HL-60/S4 (cell line): ENCODE results near the gene CLDN10.

ENCODE experiments used
- in situ Hi-C: fragments of 300-500 bp; cut with MboI; formaldehyde crosslinking; loops from 2 replicates; pipeline ENCODE4 v1.14.3; 2022; ENCODE audit warnings: low sequenced_read_pairs

The CLDN10 gene

GRCh38 chr13:95593462-95593861 is 40.9 kb downstream of the CLDN10 start:
- in situ Hi-C loops: no loop called here

DNA sequence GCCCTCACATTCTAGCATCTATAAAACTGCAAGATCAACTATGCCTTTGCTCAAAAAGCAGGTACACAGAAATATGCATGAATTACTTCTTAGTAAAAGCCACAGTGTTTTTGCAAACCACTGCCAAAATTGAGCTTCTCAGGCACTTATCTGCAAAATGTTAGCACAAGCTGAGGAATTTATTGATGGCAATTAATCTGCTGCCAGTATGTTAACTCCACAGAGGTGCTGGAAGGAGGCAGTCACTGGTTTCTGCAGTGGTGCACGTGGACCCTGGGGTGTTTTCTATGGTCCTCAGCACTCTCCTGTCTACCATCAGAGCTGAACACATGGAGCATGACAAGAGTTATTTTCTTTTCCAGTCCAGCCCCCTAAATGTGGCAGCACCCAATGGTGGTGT is 44.2 kb downstream of the CLDN10 start:
- in situ Hi-C loops: no loop called here

DNA sequence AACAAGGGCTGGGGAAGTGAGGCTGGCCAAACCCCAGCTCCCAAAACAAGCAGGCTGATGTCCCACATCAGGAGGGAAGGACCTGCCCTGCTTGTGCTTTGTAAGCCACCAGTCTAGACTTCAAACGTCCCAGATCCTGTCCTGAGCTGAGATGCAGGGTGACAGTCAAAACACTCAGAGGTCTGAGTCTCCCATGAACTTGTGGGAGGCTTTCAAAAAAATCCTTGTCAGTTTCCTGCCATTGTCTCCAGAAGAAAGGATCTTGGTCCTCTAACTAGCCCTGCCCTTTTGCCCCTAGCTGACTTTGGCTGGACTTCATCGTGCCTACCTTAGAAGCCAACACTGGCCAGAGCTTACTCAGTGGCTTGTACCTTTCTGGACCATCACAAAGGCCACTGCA is 48.7 kb downstream of the CLDN10 start:
- in situ Hi-C loops: loop anchor here (25.0 kb wide), 2 partner anchors 1211 to 1361 kb away; no protein-coding TSS in a partner anchor

DNA sequence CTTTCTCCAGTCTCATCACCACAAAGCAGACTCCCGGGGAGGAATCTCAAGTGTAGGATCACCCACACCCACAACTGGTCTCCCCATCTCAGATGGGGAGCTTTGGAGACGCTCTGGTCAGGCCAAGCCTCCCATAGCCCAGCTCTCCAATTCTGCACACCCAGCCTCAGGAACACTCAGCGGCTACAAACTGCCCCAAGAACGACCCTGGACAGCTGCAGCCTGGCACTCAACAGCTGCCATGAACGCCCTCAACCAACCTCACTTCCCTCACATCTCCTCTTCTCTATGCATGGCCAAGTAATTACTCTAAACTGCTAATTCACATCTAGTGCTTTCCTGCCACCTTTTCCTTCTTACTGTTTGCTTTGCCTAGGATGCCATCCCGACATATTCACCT is 49.4 kb downstream of the CLDN10 start:
- in situ Hi-C loops: loop anchor here (25.0 kb wide), 2 partner anchors 1210 to 1360 kb away; no protein-coding TSS in a partner anchor

DNA sequence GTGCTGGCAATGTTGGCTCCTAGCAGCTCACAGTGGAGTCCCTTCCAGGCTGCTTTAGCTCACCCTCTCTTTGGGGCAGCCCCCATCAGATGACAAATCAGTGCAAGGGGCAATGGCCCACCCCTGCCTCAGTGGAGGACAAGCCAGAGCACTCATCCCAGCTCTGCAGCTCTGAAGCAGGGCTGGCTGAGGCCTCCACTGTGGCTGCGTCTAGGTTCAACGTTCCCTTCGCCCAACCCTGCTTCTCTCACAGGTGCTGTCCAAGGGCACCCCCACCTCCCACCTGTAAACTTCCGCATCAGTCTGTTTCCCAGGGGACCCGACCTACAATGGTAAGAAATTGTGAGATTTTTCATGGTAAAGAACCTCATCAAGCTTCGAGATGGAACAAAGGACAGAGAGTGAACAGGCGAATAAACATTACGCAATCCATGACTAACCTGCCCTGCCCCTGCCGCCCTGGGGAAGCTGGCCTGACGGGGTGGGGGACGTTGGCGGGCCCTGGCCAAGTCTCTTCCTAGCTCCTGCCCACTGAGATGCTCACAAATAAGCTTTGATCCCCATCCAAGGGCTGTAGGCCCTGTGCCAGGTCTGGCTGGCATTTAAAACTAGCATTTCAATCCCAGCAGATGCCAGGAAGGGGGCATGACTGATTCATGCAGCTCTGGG is 51.5 kb downstream of the CLDN10 start:
- in situ Hi-C loops: loop anchor here (25.0 kb wide), 2 partner anchors 1208 to 1358 kb away; no protein-coding TSS in a partner anchor

DNA sequence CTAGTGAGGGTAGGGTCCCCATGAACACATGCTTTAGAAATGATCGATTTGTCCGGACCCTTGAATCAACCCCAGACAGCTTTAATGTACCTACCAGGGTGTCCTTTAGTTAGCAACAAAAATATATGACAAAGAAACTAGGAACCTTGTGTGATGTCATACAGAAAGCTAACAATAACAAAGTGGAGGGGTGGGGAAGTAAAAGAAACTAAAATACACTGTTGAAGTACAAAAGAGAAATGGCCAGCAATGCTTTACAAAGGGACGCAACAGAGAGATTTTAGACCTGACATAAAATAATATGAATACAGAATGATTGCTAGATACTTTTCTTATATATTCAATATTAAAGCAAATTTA is 52.0 kb downstream of the CLDN10 start:
- in situ Hi-C loops: loop anchor here (25.0 kb wide), 2 partner anchors 1208 to 1358 kb away; no protein-coding TSS in a partner anchor

DNA sequence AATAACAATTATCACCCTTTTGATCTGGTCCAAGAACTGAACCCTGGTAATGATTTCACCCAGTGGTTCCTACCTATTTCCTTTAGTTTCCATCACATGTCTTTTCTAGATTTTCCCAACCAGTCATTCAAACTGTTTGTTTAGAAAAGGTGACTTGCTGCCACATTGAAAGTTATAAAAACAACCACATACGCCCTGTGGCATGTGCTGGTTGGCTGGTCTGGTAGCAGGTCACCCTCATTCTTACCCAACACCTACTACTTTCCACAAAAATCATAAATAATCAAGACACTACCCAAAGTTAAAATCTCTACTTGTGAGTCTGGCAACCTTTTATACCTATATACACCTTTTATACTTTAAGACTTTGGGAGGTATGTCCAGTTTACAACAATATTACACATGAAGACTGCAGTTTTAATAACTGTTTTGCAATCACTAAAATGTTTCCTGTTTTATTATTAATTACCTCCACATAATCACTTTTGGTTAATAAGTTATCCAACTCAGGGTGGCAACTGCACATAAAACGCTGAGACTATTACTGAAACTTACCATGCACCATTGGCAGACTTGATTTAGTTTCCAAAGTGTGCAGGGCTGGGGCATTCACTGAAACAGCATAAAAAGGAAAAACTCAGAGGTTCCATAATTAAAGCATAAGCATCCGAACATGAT is 53.1 kb downstream of the CLDN10 start:
- in situ Hi-C loops: loop anchor here (25.0 kb wide), 2 partner anchors 1207 to 1357 kb away; no protein-coding TSS in a partner anchor

GRCh38 chr13:95607366-95607765 is 54.8 kb downstream of the CLDN10 start:
- in situ Hi-C loops: loop anchor here (25.0 kb wide), 2 partner anchors 1205 to 1355 kb away; no protein-coding TSS in a partner anchor

GRCh38 chr13:95608640-95609323 is 56.3 kb downstream of the CLDN10 start:
- in situ Hi-C loops: loop anchor here (25.0 kb wide), 2 partner anchors 1204 to 1354 kb away; no protein-coding TSS in a partner anchor

- in situ Hi-C loops: loop anchor here (10.0 to 25.0 kb wide), 3 partner anchors 220 to 1348 kb away; no protein-coding TSS in a partner anchor
Observed at GRCh38 chr13:95614641-95615245, 62.2 kb downstream of the CLDN10 start.

DNA sequence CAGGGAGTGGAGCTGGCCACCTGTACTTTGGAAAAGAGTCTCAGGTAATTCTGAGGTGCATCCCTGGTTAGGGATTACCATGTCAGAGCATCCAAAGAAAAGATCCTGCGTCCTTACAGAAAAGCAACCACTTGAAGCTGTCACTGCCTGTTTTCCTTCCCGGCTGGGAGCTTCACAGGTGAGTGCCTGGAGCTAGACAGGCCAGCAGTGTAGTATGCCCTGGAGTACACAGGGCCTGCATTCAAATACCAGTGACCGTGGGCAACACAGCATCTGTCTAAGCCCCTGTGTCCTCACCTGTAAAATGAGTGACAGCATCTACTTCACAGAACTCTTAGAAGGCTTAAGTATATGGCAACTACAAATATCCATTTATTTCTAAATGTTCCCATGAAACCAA is 63.0 kb downstream of the CLDN10 start:
- in situ Hi-C loops: loop anchor here (10.0 to 25.0 kb wide), 3 partner anchors 219 to 1347 kb away; no protein-coding TSS in a partner anchor

GRCh38 chr13:95620030-95620824 is 67.7 kb downstream of the CLDN10 start:
- in situ Hi-C loops: loop anchor here (25.0 kb wide), 2 partner anchors 1192 to 1342 kb away; no protein-coding TSS in a partner anchor

DNA sequence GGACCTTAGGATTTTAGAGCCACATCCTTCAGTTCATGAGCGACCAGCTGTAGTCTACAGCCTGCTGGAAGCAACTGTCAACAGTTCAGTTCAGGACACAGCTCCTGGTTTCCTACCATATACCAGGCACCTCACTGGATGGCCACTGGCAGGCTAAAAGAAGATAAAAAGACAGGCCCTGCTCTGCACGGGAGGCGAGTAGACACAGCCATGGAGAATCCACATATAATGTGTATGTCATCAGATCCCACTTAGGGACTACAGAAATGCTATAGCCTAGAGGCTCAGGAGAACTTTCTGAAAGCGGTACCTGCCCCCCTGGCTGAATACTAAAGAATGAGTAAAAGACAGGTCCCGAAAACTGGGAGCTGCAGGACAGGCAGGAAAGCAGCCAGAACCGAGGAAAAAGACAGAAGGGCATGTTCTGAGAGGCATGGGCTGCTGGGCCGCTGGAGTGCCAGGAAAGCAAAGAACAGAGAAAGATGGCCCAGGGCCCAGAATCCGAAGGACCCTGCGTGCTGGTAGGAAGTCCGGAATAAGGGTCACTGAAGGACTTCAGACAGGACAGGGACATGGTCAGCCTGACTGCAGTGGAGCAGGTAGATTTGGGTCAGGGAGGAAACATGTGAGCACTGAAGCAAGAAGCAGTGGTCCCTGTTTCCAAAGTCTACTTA is 68.4 kb downstream of the CLDN10 start:
- in situ Hi-C loops: loop anchor here (25.0 kb wide), 2 partner anchors 1191 to 1341 kb away; no protein-coding TSS in a partner anchor

- in situ Hi-C loops: loop anchor here (25.0 kb wide), 2 partner anchors 1189 to 1339 kb away; no protein-coding TSS in a partner anchor
Observed at GRCh38 chr13:95623141-95623540, 70.6 kb downstream of the CLDN10 start.

DNA sequence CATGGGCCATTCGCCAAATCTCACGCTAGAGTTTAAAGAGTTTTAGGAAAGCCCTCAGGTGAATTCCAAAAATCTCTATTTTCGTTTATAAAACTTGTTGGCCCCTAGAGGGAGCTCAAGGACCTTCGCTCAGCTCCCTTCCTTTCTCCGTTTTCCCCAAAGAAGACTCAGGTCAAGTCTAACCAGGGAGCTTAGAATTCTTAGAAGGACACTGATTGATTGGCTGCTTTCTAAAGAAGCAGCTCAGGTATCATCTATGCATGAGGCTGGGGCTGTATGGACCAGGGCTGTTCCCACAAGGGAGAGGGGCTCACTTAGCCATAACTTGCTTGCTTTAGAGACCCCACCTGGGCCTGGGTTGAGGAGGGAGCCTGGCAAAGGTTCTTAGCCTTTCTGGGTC is 71.5 kb downstream of the CLDN10 start:
- in situ Hi-C loops: loop anchor here (25.0 kb wide), 2 partner anchors 1188 to 1338 kb away; no protein-coding TSS in a partner anchor

GRCh38 chr13:95626768-95627167 is 74.2 kb downstream of the CLDN10 start:
- in situ Hi-C loops: loop anchor here (25.0 kb wide), 1 partner anchor 611 kb away; no protein-coding TSS in a partner anchor

- in situ Hi-C loops: loop anchor here (25.0 kb wide), 1 partner anchor 610 kb away; no protein-coding TSS in a partner anchor
Observed at GRCh38 chr13:95627590-95627989, 75.1 kb downstream of the CLDN10 start.

DNA sequence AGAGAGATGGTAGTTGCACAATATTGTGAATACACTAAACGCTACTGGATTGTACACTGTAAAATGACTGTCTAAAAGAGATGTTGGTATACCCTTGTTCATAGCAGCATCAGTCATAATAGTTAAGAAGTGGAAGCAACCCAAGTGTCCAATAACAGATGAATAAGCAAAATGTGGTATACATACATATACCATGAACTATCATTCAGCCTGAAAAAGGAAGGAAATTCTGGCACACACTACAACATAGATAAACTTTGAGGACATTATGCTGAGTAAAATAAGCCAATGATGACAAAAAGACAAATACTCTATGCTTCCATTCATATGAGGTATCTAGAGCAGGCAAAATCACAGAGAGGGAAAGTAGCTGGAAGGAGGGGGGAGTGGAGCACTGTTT is 76.0 kb downstream of the CLDN10 start:
- in situ Hi-C loops: loop anchor here (25.0 kb wide), 1 partner anchor 609 kb away; no protein-coding TSS in a partner anchor

- in situ Hi-C loops: loop anchor here (25.0 kb wide), 1 partner anchor 608 kb away; no protein-coding TSS in a partner anchor
Observed at GRCh38 chr13:95629071-95629470, 76.6 kb downstream of the CLDN10 start.
